GM19099 (cell line): Measurements from ENCODE around the gene ALDH3B2.

Experiments used
- POLR2A ChIP-seq: IDR thresholded peaks from 3 replicates; pipeline ENCODE4 v1.6.1; 2011; ENCODE audit warnings: low read depth; ENCODE audit not compliant: insufficient read length; ENCODE audit errors: extremely low read depth

ALDH3B2 gene

GRCh38 chr11:67632175-67632981 lies 42.0 kb downstream of the ALDH3B2 start:
- no peak for TF ChIP-seq POLR2A

GRCh38 chr11:67631853-67632174 lies 42.6 kb downstream of the ALDH3B2 start:
- no peak for TF ChIP-seq POLR2A

GRCh38 chr11:67631411-67631810 lies 43.0 kb downstream of the ALDH3B2 start:
- no peak for TF ChIP-seq POLR2A

- no peak for TF ChIP-seq POLR2A
Measured at GRCh38 chr11:67630943-67631331, 43.5 kb downstream of the ALDH3B2 start.

GRCh38 chr11:67630228-67630942 lies 44.0 kb downstream of the ALDH3B2 start:
- peak; percentile 72 for TF ChIP-seq POLR2A

DNA sequence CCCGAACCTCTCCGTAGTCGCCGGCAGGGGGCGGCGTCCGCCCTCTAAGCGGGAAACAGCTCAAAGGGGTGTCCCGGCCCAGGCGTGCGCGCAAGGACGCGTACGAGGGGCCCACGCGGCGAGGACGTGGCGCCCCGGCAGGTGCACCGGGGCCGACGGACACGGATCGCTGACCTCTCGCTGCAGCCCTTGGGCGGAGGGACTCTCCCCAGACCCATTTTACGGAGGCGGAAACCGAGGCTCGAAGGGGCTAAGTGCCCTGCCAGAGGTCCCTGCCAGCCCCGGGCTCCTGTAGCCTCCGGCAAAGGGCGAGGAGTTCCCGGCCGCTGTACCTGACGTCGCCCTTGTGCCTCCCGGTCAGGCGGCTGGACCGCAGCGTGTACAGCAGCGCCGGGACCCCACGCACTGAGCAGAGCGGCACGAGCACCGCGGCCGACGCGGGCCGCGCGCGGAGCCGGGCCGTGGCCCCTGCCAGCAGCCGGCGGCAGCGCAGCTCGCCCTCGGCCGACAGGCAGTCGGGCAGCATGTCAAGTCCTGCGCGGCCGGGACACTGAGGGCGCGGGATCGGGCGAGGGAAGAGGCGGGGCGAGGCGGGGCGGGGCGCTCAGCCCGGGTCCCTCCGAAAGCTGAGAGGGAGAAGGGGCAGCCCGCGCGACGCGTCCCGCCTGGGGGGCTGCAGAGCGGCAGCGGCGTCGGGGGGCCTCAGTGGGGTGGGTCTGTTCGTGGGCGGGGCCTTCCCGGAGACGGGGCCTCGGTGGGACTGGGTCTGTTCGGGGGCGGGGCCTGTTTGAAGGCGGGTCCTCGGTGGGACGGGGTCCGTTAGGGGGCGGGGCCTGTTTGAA lies 44.8 kb downstream of the ALDH3B2 start, which contains the start of gene NUDT8:
Gene NUDT8 (minus strand): TSS at position 552 of the 842 bp plus-strand sequence. CDS start 26 bp downstream, at position 526.
- TF ChIP-seq POLR2A: peak; percentile 77

- TF ChIP-seq POLR2A: no peak
Measured at GRCh38 chr11:67628710-67629385, 45.6 kb downstream of the ALDH3B2 start.

DNA sequence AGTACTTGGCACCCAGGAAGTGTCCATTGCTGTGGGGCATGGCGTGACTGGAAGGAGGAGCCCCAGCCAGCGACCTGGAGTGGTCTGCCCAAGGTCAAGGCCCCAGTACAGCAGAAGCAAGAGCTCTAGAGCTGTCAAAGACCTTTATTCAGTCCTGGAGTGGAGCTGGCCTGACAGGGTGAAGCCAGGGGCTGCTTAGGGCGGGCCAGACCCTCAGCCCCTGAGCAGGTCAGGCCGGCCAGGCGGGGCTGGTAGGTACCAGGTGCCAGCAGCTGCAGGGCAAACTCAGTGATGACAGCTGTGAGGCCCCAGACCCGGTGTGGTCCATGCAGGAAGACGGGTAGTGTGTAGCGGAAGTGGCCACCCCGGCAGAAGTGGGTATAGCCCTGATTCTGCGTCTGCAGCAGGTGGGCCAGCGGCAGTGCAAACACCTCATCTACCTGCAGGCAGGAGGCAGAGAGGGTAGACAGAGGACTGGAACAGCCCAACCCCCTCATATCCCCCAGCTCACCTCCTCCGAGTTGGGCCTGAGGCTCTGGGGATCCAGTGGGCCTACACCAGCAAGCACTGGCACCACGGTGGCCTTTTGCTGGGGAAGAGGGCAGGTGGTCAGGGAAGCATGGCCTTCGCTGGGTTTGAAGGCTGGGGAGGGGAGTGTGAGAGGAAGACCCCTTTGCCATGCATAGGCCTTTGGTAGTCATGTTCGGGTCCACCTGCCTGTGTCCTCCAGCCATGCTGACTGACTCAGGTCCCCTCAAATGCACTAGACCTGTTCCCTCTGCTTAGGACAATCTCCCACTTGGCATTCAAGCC lies 46.4 kb downstream of the ALDH3B2 start:
- TF ChIP-seq POLR2A: no peak

GRCh38 chr11:67627441-67627811 lies 47.0 kb downstream of the ALDH3B2 start:
- no peak for TF ChIP-seq POLR2A

- no peak for TF ChIP-seq POLR2A
Measured at GRCh38 chr11:67626970-67627369, 47.5 kb downstream of the ALDH3B2 start.

DNA sequence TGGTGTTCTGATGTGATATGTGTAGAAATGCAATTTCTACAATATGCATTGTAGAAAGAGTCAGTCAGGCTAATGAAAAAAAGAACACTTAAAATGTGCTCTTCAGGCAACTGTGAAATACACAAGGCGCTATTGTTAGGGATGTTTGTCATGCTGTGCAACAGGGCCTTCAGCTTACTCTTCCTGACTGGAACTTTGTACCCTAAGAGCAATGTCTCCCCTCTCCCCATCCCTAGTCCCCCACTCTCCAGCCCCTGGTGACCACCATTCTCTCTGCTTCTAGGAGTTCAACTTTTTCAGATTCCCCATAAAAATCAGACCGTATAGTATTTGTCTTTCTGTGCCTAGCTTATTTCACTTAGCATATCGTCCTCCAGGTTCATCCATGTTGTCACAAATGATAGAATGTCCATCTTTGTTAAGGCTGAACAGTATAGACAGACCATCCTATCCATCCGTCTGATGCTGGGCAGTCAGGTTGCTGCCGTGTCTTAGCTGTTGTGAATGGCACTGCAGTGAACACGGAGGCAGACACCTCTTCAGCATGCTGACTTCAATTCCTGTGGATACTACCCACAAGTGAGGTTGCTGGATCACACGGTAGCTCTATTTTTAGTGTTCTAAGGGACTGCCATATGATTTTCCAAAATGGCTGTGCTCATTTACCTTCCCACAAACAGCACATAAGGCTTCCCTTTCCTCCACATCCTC lies 57.0 kb downstream of the ALDH3B2 start:
- TF ChIP-seq POLR2A: no peak

- TF ChIP-seq POLR2A: no peak
Measured at GRCh38 chr11:67616431-67617242, 57.8 kb downstream of the ALDH3B2 start.
